Mesothelial cell of epicardium (in vitro differentiated cells): ENCODE results near the gene KCNK5. TPM values are rescaled to one million over a fixed set of nuclear protein-coding genes. Genes with fewer than 3 reads are reported as not detected.

Experiments
- DNase-seq, 2 experiments: peaks; one replicate each; pipeline ENCODE4 v3.0.0; 2021; ENCODE audit warnings: low spot score in 2 of 2; ENCODE audit not compliant: unreplicated experiment in 2 of 2
- H3K27ac Mint-ChIP-seq: 2 replicates; pipeline ENCODE4 v1.8.0; 2021; ENCODE audit warnings: mixed read lengths
- H3K27me3 Mint-ChIP-seq: 2 replicates; pipeline ENCODE4 v1.8.0; 2021; ENCODE audit warnings: low read depth, mixed read lengths
- H3K36me3 Mint-ChIP-seq: 2 replicates; pipeline ENCODE4 v1.8.0; 2021; ENCODE audit warnings: mixed read lengths
- H3K4me1 Mint-ChIP-seq: 2 replicates; pipeline ENCODE4 v1.8.0; 2021; ENCODE audit warnings: mixed read lengths
- H3K4me3 Mint-ChIP-seq: 2 replicates; pipeline ENCODE4 v1.8.0; 2021; ENCODE audit warnings: mild to moderate bottlenecking, moderate library complexity, mixed read lengths
- H3K9me3 Mint-ChIP-seq: 2 replicates; pipeline ENCODE4 v1.8.0; 2021; ENCODE audit warnings: mixed read lengths
- total RNA-seq: library from RNA; stranded (reverse); gene quantifications from 3 replicates; pipeline ENCODE4 v1.2.1, GENCODE V29; 2021
- TF ChIP-seq, protein P1 (sequence below): fragments of 200-600 bp; sonication (generic); IDR thresholded peaks from one replicate; pipeline ENCODE4 v1.5.0; 2021; ENCODE audit warnings: antibody characterized with exemption; ENCODE audit not compliant: unreplicated experiment

The KCNK5 gene
- total RNA-seq, 1 donor from 2014 or later: 2.5 TPM

DNA sequence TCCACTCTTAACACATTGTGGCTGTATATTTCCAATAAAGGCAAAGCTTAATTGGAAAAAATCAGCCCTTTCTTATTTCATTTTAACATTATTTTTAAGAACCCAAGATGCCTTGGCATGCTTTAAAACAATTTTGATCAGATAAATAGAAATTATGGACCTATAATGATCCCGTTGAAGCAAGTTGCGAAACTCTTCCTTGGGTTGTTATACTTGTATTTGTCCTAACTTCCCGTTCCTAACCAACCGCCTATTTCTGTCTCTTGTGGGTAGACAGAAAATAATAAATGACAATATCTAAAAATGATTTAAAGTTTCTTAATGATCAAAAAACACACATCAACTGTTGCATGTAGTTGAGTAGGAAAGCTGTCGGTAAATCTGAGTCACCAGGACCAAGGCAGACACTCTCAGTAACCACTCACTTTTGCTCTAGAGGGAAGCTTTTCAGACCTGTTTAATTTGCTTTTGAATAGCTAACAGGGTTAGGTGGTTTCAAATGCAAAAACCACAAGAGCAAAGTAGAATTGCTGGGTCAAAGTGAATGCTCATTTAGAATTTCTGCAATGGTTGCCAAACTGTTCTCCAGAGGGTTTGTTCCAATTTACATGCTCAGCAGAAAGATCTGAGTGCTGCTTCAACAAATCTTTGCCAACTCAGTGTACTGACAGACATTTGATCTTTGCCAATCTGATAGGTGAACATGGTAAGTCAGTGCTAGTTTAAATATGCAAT lies 34.2 kb upstream of the KCNK5 start:
- DNase-seq: no peak
- Mint-ChIP-seq H3K27ac (no peak overlapping the region), H3K9me3 (peaks cover 4% of the 10 kb centered on the region), H3K4me1 (no peaks in the 10 kb centered on the region), H3K4me3 (no peak overlapping the region), H3K27me3 (peaks cover 26% of the 10 kb centered on the region), H3K36me3 (no peaks in the 10 kb centered on the region)
- TF ChIP-seq, protein P1, sequence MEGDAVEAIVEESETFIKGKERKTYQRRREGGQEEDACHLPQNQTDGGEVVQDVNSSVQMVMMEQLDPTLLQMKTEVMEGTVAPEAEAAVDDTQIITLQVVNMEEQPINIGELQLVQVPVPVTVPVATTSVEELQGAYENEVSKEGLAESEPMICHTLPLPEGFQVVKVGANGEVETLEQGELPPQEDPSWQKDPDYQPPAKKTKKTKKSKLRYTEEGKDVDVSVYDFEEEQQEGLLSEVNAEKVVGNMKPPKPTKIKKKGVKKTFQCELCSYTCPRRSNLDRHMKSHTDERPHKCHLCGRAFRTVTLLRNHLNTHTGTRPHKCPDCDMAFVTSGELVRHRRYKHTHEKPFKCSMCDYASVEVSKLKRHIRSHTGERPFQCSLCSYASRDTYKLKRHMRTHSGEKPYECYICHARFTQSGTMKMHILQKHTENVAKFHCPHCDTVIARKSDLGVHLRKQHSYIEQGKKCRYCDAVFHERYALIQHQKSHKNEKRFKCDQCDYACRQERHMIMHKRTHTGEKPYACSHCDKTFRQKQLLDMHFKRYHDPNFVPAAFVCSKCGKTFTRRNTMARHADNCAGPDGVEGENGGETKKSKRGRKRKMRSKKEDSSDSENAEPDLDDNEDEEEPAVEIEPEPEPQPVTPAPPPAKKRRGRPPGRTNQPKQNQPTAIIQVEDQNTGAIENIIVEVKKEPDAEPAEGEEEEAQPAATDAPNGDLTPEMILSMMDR: no peak

DNA sequence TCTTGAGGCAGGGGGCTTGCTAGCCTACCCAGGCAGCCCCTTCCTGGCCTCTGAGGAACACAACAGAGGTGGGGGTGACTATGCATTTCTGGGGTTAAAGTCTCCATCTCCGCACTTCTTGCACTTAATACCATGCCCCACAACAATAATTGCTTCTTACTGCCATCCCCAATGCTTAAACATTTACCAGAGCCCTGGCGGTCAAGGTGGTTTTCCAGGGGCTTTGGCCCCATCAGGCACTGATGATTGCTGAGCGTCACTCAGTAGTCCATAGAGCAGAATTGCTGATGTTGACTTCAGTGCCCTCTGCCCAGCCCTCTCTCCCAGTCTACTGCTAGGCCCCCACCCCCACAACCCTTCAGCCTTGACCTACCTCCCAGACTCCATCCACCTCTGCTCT lies 32.5 kb upstream of the KCNK5 start:
- Mint-ChIP-seq H3K4me3 (no peak overlapping the region), H3K4me1 (no peaks in the 10 kb centered on the region), H3K9me3 (peaks cover 4% of the 10 kb centered on the region), H3K36me3 (no peaks in the 10 kb centered on the region), H3K27me3 (peaks cover 26% of the 10 kb centered on the region), H3K27ac (no peak overlapping the region)
- TF ChIP-seq, protein P1: no peak
- DNase-seq: no peak

DNA sequence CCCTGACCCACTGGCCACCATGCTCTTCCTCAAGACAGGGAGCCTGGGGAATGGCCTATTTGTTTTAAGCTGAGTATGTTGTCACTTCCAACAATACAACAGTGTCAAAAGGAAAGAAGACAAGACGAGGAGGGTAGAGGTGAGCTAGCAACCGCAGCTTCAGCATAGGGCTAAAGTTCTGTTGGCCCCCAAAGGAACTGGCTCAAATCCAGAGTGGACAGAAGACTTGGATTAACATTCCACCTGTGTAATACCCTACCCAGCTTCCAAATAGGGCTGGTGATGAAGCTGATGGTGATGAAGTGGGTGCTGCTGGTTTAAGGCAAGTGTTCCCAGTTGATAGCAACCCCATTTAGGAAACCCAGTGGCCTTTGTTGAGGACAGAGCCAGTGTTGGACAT lies 31.7 kb upstream of the KCNK5 start:
- H3K4me3 Mint-ChIP-seq: no peak overlapping the region
- TF ChIP-seq, protein P1: no peak
- H3K9me3 Mint-ChIP-seq: peaks cover 4% of the 10 kb centered on the region
- H3K27ac Mint-ChIP-seq: no peak overlapping the region
- peaks cover 26% of the 10 kb centered on the region for H3K27me3 Mint-ChIP-seq
- no peaks in the 10 kb centered on the region for H3K36me3 Mint-ChIP-seq
- no peaks in the 10 kb centered on the region for H3K4me1 Mint-ChIP-seq
- no peak for DNase-seq

DNA sequence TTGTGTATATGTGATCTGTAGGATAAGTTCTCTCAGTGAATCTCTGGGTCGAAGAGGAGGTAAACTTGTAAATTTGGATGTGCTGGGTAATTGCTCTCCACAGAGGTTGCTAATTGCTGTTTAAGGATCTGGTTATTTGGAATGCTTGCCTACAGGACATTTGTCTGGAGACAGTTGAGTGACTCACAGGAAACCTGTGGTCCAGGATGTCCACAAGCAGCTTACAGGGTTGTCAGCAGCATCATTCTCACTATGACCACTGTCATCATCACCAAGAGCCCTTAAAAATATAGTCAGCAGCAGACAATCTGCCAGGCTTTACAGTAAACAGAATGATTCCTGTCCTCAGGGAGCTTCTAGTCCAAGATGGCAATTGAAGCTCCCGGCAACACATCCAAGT lies 31.2 kb upstream of the KCNK5 start:
- Mint-ChIP-seq H3K27ac (no peak overlapping the region), H3K4me1 (no peaks in the 10 kb centered on the region), H3K36me3 (no peaks in the 10 kb centered on the region), H3K27me3 (peaks cover 26% of the 10 kb centered on the region), H3K9me3 (peaks cover 4% of the 10 kb centered on the region), H3K4me3 (no peak overlapping the region)
- DNase-seq: no peak
- TF ChIP-seq, protein P1: no peak

DNA sequence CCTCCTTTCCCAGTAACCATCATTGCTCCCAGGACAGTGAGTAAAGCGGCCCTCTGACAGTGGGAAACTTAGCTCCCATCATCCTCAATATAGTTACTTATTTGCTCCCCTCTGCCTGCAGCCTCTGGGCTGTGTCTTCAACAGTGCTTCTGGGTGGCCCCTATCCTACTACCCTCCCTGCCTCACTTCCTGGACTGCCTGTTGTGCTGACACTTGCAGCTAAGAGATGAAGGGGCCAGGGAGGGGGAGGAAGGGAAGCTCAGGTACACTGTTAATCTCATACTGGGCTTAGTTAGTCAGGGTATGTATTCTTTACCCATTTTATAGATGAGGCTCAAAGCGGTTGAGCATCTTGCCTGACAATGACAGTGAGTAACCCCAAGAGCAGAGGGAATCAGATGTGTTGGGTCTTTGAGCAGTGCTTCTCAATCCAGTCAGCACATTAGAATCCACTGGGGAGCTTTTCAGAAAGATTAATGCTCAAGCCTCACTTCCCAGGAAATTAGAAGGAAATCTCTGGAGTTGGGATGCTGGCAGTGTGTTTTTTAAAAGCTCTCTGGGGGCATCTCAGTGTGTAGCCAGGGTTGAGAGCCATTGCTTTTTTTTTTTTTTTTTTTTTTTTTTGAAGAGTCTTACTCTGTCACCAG lies 27.1 kb upstream of the KCNK5 start:
- no peak overlapping the region for H3K27ac Mint-ChIP-seq
- H3K9me3 Mint-ChIP-seq: peaks cover 15% of the 10 kb centered on the region
- H3K27me3 Mint-ChIP-seq: peaks cover 27% of the 10 kb centered on the region
- no peak for DNase-seq
- no peak overlapping the region for H3K4me3 Mint-ChIP-seq
- TF ChIP-seq, protein P1: no peak
- H3K4me1 Mint-ChIP-seq: no peaks in the 10 kb centered on the region
- H3K36me3 Mint-ChIP-seq: no peaks in the 10 kb centered on the region
